Suprapubic skin (tissue), 4 donors: Measurements from ENCODE around the gene MARK4. TPM values are rescaled to one million over a fixed set of nuclear protein-coding genes. Genes with fewer than 3 reads are reported as not detected.
"Not testable (repeated sequence)": the region's sequence is repeated elsewhere in the genome, so short reads cannot be mapped to it uniquely, and the experiment has no call there.

Source experiments
- DNase-seq, 2 donors: peaks; one replicate each; pipeline ENCODE4 v3.0.0-alpha.2; 2019; ENCODE audit warnings: low spot score in 2 of 2
- H3K27ac ChIP-seq: fragments of 200-600 bp; sonication (generic); one replicate; pipeline ENCODE4 v1.5.1; 2019
- H3K27me3 ChIP-seq: fragments of 200-600 bp; sonication (generic); one replicate; pipeline ENCODE4 v1.5.1; 2019
- H3K36me3 ChIP-seq: fragments of 200-600 bp; sonication (generic); one replicate; pipeline ENCODE4 v1.5.1; 2019
- H3K4me1 ChIP-seq: fragments of 200-600 bp; sonication (generic); one replicate; pipeline ENCODE4 v1.5.1; 2019
- H3K4me3 ChIP-seq: fragments of 200-600 bp; sonication (generic); one replicate; pipeline ENCODE4 v1.5.1; 2019; ENCODE audit warnings: mild to moderate bottlenecking
- H3K9me3 ChIP-seq: fragments of 200-600 bp; sonication (generic); one replicate; pipeline ENCODE4 v1.5.1; 2019
- CTCF ChIP-seq, 2 donors: fragments of 200-600 bp in 1 of 2; fragments of 450-650 bp in 1 of 2; sonication (generic) in 1 of 2; IDR thresholded peaks; one replicate each; pipeline ENCODE4 v1.5.1; 2016 to 2019; ENCODE audit warnings: antibody characterized with exemption in 2 of 2, mild to moderate bottlenecking in 1 of 2, moderate library complexity in 1 of 2
- EP300 ChIP-seq: sonication (generic); formaldehyde crosslinking; IDR thresholded peaks from one replicate; pipeline ENCODE4 v1.6.1; 2017; ENCODE audit warnings: antibody characterized with exemption
- POLR2A ChIP-seq, 2 donors: fragments of 450-650 bp; IDR thresholded peaks; one replicate each; pipeline ENCODE4 v1.6.1; 2017; ENCODE audit warnings: antibody characterized with exemption in 2 of 2, mild to moderate bottlenecking in 2 of 2, moderate library complexity in 2 of 2
- POLR2AphosphoS5 ChIP-seq, 3 donors: sonication (generic); formaldehyde crosslinking; IDR thresholded peaks; one replicate each; pipeline ENCODE4 v1.6.1; 2017; ENCODE audit warnings: antibody characterized with exemption in 3 of 3
- WGBS: methylation state at CpG from one replicate; pipeline ENCODE4 v1.1.5; 2018; 5-methylcytosine and 5-hydroxymethylcytosine counted together
- total RNA-seq, 4 donors: library from RNA; depleted of rRNA; stranded (reverse); fragments of >200 nt; gene quantifications; one replicate each; pipeline ENCODE4 v1.1.0, GENCODE V29; 2016

Gene MARK4
- total RNA-seq, 4 donors from 2014 or later, result 37.4 to 56.2 (median 49.0) TPM

DNA sequence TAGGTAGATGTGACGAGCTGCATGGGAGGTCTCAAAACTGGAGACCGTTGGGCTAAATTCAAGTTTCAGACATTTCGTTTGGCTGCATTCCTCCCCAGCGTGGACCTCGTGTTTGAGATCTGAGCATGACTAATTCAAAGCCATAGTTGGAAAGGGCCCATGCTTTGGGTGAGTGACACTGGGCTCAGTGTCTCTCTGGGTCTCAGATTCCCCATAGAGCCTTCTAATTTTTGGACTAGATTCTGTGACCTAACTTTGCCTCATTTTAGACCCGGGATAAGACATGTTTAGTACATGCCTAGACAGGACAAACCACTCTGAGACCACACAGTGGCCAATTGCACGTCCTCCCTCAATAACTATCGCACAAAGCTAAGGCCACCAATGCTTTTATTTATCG lies 55.0 kb downstream of the MARK4 start:
- no peaks in the 10 kb centered on the region for H3K27me3 ChIP-seq
- no peak overlapping the region for H3K27ac ChIP-seq
- peaks cover 17% of the 10 kb centered on the region for H3K4me1 ChIP-seq
- H3K4me3 ChIP-seq, result no peak overlapping the region
- peaks cover 14% of the 10 kb centered on the region for H3K36me3 ChIP-seq
- DNase-seq, result no peak
- 39% methylated on average over 9 of the region's 9 CpGs for WGBS
- H3K9me3 ChIP-seq, result no peaks in the 10 kb centered on the region
- TF ChIP-seq POLR2AphosphoS5 (IDR thresholded peaks at IDR 0.05), result no peak
- TF ChIP-seq EP300, result no peak
- no peak for TF ChIP-seq CTCF (IDR thresholded peaks at IDR 0.05)
- no peak for TF ChIP-seq POLR2A (IDR thresholded peaks at IDR 0.05)

DNA sequence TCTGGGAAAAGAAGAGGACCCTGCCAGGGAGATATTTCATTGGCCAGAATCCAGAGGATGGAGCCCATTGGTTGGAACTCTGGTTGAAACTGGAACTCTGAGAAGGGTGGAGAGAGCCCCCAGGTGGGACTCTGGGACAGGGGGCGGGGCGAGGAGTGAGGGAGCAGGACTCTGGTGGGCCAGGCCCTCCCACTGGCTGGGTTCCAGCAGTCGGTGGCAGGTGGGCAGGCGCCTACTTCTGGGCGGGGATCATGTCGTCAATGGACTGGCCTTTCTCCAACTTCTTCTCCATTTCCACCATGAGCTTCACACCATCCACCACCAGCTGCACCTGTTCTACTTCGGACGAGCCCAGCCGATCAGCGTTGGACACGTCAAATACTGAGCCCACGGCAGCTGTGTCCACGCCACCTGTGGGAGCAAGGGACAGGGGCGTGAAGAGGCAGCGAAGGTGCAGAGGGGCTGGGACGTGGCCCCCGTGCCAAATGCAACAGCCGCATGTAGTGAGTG lies 55.5 kb downstream of the MARK4 start:
- WGBS, result 54% methylated on average over 18 of the region's 18 CpGs
- no peak for DNase-seq
- H3K27ac ChIP-seq, result no peak overlapping the region
- H3K4me1 ChIP-seq, result peaks cover 17% of the 10 kb centered on the region
- H3K9me3 ChIP-seq, result no peaks in the 10 kb centered on the region
- H3K36me3 ChIP-seq, result peaks cover 14% of the 10 kb centered on the region
- no peaks in the 10 kb centered on the region for H3K27me3 ChIP-seq
- TF ChIP-seq EP300 (no peak), POLR2A (IDR thresholded peaks at IDR 0.05) (no peak), CTCF (IDR thresholded peaks at IDR 0.05) (no peak), POLR2AphosphoS5 (IDR thresholded peaks at IDR 0.05) (no peak)
- H3K4me3 ChIP-seq, result no peak overlapping the region

- 95% methylated on average over 11 of the region's 19 CpGs for WGBS
Observed at GRCh38 chr19:45307361-45307760, 56.3 kb downstream of the MARK4 start.

GRCh38 chr19:45309322-45309721 lies 58.3 kb downstream of the MARK4 start:
- H3K27me3 ChIP-seq, DNase-seq, H3K36me3 ChIP-seq, H3K9me3 ChIP-seq, H3K4me3 ChIP-seq, H3K27ac ChIP-seq: not testable (repeated sequence)
- 91% methylated on average over 8 of the region's 8 CpGs for WGBS
- peaks cover 17% of the 10 kb centered on the region for H3K4me1 ChIP-seq

More at GRCh38 chr19:45307361-45307760, 56.3 kb downstream of the MARK4 start:
- DNase-seq, result no peak
- Histone ChIP-seq H3K27ac (no peak overlapping the region), H3K4me3 (no peak overlapping the region), H3K4me1 (peaks cover 17% of the 10 kb centered on the region), H3K9me3 (no peaks in the 10 kb centered on the region), H3K27me3 (no peaks in the 10 kb centered on the region), H3K36me3 (peaks cover 8% of the 10 kb centered on the region)
- TF ChIP-seq EP300 (no peak), POLR2A (IDR thresholded peaks at IDR 0.05) (no peak), CTCF (IDR thresholded peaks at IDR 0.05) (no peak), POLR2AphosphoS5 (IDR thresholded peaks at IDR 0.05) (no peak)

DNA sequence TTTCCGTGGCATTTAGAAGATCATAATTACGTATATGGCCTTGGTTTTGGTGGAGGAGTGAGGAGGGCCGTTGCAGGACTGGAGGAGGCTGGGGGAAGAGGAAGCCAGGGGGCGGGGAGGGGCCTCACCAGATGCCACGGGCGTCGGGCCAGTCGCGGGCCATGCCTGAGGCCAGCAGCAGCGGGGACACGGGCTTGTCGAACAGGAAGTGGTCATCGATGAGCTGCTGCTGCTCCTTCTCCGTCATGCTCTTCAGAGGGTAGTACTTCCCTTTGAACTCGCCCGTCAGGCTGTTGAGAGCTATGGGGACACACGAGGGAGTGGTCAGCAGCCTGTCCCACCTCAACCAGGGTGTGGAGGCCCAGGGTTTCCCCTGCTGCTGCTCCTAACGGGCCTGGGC lies 60.5 kb downstream of the MARK4 start:
- DNase-seq, result no peak
- TF ChIP-seq CTCF (IDR thresholded peaks at IDR 0.05), result no peak
- WGBS, result 46% methylated on average over 8 of the region's 18 CpGs

GRCh38 chr19:45312285-45312684 lies 61.2 kb downstream of the MARK4 start:
- H3K36me3 ChIP-seq, H3K4me3 ChIP-seq, DNase-seq, H3K9me3 ChIP-seq, H3K27ac ChIP-seq, H3K4me1 ChIP-seq: not testable (repeated sequence)
- peaks cover 18% of the 10 kb centered on the region for H3K27me3 ChIP-seq
- WGBS, result 86% methylated on average over 14 of the region's 14 CpGs

More for the DNA sequence above, 60.5 kb downstream of the MARK4 start:
- Histone ChIP-seq H3K4me1 (peaks cover 4% of the 10 kb centered on the region), H3K9me3 (no peaks in the 10 kb centered on the region), H3K36me3 (no peaks in the 10 kb centered on the region), H3K27me3 (peaks cover 18% of the 10 kb centered on the region), H3K4me3 (no peak overlapping the region), H3K27ac (no peak overlapping the region)
